ENCODE data around the gene RASGRF2.

DNA sequence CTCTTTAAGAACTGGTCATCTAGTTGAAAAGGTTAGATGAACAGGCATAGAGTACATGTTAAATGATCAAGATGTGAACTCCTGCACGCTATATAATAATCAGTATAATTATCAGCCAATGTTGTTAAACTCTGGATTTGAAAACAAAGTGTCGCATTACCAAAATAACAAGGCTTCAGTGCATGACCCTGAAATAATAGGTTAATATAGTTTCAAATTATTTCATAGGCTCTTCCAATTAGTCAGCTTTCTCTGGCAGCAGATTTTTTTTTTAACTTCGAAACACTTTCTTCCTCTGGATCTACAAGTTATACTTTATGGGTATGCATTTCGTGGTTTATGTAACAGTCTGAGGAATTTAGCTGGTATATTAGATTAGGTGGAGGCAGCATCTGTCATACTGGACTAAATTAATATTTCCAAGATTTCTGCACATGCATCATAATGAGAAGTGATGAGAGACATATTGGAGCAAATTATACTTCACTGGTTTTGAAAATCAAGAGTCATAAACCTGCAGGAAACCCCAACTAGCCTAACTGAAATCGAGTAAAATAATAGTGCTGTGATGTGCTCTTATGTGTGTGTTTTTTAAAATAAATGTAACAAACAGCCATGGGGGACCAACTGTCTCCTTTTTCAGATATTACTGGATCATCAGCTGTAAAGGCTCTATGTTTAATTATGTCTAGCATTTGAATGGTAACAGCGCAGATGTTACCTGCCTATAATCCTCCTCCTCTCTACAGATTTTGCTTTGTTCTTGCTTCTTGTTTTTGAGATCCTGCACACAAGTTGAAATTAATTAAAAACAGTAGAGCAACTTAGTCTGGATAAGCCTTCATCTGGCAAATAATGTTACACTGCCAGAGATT is 187.1 kb downstream of the RASGRF2 start:
- TF ChIP-seq CTCF (IDR thresholded peaks at IDR 0.05) (no peak), POLR2A (IDR thresholded peaks at IDR 0.05) (no peak)
